Adipose tissue (tissue), 3 donors: Measurements from ENCODE around the gene TTC39B. TPM values are rescaled to one million over a fixed set of nuclear protein-coding genes. Genes with fewer than 3 reads are reported as not detected.

Experiments
- H3K27ac ChIP-seq: one replicate; pipeline ENCODE4 v1.5.1; 2013; ENCODE audit warnings: low read depth, low read length
- WGBS, 3 donors: extraction: QIAGEN DNeasy Blood & Tissue Kit; methylation state at CpG; one replicate each; pipeline ENCODE4 v1.1.7; 2013; 5-methylcytosine and 5-hydroxymethylcytosine counted together
- polyA plus RNA-seq, 3 donors: library from polyadenylated mRNA; stranded (reverse); fragments of 200-250 nt; gene quantifications; one replicate each; pipeline ENCODE4 v1.2.3, GENCODE V29; 2013
- donor health status: healthy with polysubstance abuse.
- donor health status: Bipolar disorder and iron deficiency.
- donor health status: healthy.

The TTC39B gene
- polyA plus RNA-seq, 3 donors: 1.2 to 2.1 (median 1.4) TPM

DNA sequence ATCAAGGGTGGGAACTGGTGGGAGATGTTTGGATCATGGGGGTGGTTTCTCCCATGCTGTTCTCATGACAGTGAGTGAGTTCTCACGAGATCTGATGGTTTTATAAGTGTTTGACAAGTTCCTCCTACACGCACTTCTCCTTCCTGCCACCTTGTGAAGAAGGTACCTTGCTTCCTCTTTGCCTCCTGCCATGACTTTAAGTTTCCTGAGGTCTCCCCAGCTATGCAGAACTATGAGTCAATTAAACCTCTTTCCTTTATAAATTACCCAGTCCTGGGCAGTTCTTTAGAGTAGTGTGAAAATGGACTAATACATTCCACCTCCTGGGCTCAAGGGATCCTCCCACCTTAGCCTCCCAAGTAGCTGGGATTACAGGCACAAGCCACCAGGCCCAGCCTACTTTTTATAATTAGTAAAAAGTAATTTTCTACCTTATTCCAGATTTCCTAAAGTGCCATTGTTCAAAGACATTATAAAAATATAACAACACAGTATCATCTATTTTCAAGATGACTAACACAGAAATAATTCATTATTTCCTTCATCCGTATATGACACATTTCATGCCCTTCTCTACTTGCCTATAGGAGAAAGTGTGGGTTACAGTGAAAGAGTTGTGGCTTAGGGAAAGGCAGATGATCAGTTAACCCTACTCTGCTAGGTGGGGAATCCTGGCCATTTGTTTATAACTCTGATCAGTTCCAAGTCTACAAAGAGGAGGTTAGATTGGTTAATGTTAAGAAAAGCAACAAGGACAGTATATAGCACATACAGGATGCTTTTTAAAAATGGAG is 99.9 kb downstream of the TTC39B start:
- 72 to 93% (median 78%) methylated on average over 3 of the region's 3 CpGs for WGBS, 3 donors
- H3K27ac ChIP-seq: no peak overlapping the region

DNA sequence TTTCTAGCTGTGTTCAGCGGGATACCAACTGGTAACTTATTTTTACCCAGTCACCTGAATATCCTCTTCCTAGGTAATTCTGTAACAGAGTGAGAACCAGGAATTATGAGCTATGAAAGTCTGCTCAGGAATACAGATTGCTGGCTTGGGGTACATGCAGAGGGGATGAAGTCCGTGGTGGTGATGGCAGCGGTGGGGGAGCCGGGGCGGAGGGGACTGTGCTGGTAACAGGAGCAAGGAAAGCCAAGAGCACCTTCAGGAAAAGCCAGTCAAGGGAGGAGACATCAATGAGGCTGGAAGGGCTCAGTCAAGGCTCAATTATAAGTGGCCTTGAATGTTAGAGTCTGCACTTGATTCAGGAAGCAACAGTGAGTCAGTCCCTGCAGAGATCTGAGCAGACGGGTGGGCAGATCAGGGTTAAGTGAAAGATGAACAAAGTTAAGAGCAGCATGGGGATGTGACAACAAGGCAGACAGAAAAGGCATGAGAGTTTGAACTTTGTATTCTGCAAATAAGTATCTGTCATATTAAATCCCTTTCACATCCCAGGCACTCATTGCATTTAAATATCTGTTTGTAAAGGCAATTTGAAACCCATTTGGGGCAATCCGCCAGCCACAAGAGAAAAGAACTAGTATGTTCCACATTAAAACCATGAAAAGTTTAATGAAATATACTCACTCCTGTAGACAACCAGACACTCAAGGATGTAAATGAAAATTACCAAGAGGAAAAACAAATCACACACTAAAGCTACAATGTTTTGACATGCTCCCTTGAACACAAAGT is 101.2 kb downstream of the TTC39B start:
- WGBS, 3 donors: 87 to 92% (median 87%) methylated on average over 7 of the region's 7 CpGs
- no peak overlapping the region for H3K27ac ChIP-seq

DNA sequence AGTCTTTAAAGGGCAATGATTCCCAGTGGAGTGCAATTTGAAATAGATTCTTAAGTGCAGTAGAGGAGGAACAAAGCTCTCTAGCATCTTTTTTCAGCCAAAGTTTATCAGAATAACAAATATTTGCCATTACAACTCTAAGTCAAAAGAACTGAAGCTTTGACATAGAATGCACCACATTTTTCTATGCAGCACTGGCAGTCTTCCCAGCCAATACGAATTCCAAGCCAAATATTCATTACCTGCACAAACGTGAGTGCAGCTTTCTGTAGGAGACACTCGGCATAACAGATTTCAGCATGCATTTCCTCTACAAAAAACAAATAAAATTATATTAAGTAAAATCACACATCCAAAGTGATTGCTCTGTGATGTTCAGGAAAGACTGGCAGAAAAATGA is 103.4 kb downstream of the TTC39B start:
- 26 to 77% (median 71%) methylated on average over 3 of the region's 3 CpGs for WGBS, 3 donors
- H3K27ac ChIP-seq: no peak overlapping the region

DNA sequence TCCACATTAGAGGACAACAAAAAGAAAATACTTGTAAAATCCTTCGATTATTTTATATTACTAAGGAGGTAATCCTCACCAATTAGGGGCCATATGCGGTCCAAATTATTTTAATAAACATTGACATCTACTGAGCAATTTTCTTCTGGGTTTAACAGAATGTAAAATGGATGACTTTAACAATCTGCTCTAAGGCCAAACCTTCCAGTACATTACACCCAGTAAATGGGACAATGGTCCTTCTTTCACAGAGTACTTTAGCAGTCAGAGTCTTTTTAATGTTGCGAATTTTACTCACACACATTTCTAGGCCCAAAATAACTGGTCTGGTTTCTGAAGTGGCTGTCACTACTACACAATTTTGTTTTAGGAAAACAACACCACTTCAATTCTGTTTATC is 106.9 kb downstream of the TTC39B start:
- WGBS, 3 donors: 94 to 98% (median 96%) methylated on average over 3 of the region's 3 CpGs

DNA sequence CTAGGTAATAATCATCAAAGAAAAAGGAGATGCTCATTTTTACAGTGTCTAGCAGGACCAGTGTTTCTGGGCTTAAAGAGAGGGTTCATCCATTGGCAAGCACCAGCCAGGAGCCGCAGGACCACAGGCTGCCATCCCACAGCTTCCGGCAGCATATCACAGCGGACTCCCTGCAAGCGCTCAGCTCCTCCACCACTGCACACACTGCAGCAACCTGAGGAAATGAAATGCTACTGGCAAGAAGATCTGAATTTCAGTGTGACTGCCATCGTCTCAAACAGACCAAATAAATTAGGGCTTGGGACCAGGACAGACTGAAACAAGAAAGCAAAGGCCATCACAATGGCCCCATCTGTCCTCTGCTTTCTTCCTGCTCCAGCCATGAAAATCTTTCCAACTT is 114.2 kb downstream of the TTC39B start:
- WGBS, 3 donors: 94 to 96% (median 94%) methylated on average over 5 of the region's 5 CpGs
- H3K27ac ChIP-seq: no peak overlapping the region

More for the DNA sequence above, 106.9 kb downstream of the TTC39B start:
- H3K27ac ChIP-seq: no peak overlapping the region

DNA sequence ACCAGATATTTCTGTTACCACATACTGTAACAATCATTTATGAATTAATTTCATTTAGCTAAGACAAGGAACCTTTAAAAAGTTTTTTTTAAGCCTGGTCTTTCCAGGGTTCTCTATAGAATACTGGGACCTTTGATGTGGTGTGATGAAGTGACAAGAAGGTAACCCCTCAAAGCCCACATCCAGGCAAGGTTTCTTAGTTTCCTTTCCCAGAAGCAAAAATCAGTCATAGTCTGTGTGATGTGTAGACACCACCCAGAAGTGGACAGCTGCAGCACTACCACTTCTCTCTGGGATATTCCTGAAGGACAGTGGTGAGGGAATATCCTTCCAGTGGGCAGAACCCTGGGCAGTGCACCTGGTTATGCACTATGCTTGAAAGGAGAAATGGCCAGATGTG is 115.6 kb downstream of the TTC39B start:
- H3K27ac ChIP-seq: no peak overlapping the region

DNA sequence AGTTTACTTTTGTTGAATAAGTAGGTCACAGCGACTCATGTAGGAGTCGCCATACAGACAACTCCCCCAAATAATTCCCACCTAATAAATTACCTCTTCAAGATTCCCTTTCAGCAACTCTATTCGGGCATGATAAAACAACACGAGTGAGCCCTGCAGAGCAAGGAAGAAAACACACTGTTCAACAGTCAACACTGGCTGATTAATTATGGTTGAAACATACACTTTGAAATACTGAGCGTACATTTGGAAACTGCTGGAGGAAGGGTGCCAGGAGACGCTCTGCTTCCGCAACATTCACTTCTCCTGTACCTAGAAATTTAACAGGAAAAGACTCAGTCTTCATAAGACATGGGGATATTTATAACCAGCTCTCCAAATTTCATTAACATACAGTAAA is 117.5 kb downstream of the TTC39B start:
- 70 to 76% (median 71%) methylated on average over 7 of the region's 7 CpGs for WGBS, 3 donors
- no peak overlapping the region for H3K27ac ChIP-seq

DNA sequence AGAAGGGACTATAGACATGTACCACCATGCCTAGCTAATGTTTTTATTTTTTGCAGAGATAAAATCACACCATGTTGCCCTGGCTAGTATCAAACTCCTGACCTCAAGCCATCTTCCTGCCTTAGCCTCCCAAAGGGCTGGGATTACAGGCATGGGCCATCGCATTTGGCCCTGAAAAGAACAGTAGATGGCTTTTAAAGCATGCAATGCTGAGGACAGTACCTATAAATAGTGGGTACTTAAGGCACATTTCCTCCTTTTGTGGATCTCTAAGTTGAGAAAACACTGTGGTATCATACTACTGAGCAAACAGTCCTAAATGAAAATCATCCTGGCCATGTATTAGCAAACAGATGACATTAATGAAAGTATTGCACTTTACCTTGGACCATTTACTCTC is 119.4 kb downstream of the TTC39B start:
- H3K27ac ChIP-seq: no peak overlapping the region
- WGBS, 3 donors: 73 to 81% (median 75%) methylated on average over 1 of the region's 1 CpG

DNA sequence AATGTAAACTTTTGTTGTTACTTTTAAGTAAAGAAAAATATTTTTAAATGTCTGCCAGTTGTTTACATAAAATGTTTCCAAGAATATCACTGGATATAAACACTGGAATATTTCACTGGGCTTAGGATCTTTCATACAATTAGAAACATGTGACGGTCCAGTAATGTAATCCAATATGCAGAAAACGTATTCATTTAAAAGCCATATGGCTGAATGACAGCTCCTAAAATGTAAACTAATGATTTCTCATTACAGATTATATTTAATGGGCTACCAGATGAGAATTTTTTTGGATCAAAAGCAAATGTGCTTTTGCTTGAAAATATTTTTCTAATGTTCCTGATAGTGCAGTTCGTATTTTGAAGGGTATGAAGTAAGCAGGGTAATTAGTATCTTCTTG is 124.3 kb downstream of the TTC39B start:
- WGBS, 3 donors: 60 to 64% (median 64%) methylated on average over 3 of the region's 3 CpGs
- H3K27ac ChIP-seq: no peak overlapping the region

DNA sequence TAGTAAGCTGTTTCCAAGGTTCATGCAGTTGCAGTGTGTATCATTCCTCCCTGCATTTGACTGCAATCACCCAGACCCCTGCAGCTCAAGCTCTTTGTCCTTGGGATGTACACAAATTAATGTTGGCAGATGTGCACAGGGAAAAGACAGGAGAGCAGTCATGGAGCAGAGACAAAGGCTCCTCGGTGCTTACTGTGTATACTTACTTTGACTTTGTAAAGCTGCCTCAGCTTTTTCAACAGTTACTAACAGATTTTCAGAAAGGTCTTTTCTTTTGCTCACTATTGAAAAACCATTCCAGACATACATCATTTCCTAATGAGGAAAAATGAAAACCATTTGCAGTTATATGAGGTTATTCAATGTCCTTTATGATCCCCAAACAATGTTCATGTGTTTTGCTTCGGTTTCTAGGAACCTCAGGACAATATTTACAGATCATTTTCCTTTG is 124.9 kb downstream of the TTC39B start:
- H3K27ac ChIP-seq: no peak overlapping the region
- WGBS, 3 donors: 66 to 81% (median 79%) methylated on average over 2 of the region's 2 CpGs

DNA sequence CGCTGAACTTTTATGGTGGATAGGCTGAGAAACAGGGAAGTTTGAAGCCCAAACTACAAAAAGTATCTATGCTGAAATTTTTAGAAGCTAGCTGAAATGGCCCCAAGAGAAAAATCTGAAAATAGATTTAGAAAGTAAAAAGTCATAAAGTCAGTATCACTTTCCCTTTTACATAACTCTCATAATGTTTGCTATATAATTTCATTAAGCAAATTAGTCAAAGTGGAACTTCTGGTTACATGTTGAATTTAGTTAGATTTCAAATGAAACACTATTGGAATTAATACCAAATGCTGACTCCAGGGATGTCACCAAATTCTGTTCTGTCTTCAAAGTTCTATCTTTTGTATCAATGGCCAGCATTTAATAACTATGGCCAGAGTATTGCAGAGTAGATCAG is 126.9 kb downstream of the TTC39B start:
- no peak overlapping the region for H3K27ac ChIP-seq
- WGBS, 3 donors: 87 to 100% (median 95%) methylated on average over 1 of the region's 1 CpG

DNA sequence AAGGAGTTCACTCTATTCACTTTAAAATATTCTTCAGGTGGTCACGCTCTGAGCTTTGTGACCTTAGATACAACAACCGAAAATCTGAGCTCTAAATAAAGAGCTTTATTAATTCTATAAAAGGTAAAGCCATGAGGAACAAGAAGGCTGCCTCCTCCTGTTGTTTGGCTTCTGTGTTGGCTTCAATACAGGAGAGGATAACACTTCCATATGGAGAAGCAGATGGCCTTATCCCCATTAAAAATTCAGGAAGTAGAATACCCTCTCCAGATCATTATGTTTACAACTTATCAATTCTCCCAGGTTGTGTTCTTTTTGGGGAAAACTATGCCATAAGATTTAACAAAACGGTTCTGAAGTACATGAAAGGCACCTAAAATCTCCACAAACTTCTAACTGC is 128.4 kb downstream of the TTC39B start:
- WGBS, 3 donors: 94 to 98% (median 97%) methylated on average over 3 of the region's 3 CpGs
- no peak overlapping the region for H3K27ac ChIP-seq

DNA sequence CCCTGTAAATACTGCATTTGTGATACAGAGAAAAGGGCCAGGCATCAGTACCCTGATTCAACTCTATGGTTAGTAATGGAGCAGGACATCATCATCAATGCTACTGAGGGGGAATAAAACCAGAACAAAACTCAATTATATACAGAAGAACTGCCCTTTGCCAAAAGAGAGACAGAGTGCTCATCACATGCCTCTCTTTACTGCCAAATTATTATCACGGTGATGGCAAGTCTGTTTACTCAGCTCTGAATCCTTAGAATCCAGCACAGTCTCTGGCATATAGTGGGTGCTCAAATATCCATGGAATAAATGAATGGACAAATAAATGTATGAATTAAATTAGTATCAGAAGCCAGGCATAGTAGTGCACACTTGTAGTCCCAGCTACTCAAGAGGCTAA is 130.2 kb downstream of the TTC39B start:
- no peak overlapping the region for H3K27ac ChIP-seq
- 75 to 93% (median 83%) methylated on average over 1 of the region's 1 CpG for WGBS, 3 donors

DNA sequence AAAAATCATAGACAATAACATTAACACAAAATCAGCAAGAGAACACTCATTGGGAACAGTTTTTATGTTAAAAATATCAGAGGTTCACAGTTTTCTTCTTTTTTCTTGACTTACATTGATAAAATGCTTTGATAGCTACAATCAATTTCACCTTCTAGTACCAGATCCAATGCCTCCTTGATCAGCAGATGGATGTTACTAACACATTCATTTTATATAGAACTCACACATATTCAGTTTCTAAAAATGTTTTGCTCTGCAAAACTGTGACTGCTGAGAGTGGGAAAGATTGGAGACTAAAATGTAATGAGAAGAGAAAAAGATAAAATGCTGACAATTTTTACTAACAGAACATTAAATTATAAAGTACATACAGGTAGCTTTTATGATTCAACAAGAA is 143.1 kb downstream of the TTC39B start:
- H3K27ac ChIP-seq: no peak overlapping the region

DNA sequence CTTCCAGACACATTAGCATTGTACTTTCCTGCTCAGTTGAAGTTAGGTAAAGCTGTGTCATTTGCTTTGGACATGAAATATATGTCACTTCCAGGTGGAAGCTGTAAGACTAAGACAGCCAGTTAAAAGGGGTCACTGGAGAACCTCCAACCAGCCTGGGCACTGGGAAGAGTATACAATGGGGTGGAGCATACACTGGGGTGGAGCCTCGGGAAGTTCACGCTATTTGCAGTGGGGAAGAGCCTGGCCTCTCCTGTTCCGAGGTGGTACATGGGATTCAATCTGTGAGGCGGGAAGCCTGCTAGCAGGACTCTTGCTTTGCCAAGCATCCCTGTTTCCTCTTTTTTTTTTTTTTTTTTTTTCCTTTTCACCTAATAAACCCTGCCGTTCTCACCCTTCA is 145.3 kb downstream of the TTC39B start:
- WGBS, 3 donors: 80 to 83% (median 80%) methylated on average over 5 of the region's 5 CpGs
- H3K27ac ChIP-seq: no peak overlapping the region

DNA sequence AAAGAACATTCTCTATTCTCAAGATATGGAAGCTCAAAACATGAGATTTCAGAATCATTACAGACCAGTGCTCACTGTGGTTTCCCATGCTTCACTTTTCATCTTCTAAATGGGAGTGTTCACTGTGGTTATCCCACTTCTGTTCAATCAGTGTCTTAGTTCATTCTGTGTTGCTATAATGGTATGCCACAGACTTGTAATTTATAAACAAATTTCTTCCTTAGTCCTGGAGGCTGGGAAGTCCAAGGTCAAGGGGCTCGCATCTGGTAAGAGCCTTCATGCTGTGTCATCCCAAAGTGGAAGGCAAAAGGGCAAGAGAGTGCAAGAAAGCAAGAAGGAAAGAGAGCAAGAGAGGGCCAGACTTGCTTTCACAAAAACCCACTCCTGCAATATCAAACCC is 146.3 kb downstream of the TTC39B start:
- WGBS, 3 donors: 84 to 88% (median 84%) methylated on average over 1 of the region's 1 CpG
- H3K27ac ChIP-seq: no peak overlapping the region

DNA sequence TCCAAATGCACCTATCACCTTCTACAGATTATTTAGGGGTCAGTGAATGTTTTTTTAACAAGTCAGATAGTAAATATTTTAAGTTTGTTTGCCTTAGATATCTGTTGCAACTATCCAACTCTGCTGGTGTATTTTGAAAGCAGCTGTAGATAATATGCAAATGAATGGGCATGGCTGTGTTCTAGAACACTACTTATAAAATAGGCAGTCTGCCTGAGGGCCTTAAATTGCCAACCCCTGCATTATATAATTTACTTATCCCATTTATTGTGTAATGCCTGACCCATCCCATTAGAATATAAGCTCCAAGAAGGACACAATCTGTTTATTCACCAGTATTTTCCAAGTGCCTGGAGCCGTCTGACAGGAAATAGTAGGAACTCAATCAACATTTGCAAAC is 149.0 kb downstream of the TTC39B start:
- 88 to 97% (median 94%) methylated on average over 1 of the region's 1 CpG for WGBS, 3 donors
- no peak overlapping the region for H3K27ac ChIP-seq

DNA sequence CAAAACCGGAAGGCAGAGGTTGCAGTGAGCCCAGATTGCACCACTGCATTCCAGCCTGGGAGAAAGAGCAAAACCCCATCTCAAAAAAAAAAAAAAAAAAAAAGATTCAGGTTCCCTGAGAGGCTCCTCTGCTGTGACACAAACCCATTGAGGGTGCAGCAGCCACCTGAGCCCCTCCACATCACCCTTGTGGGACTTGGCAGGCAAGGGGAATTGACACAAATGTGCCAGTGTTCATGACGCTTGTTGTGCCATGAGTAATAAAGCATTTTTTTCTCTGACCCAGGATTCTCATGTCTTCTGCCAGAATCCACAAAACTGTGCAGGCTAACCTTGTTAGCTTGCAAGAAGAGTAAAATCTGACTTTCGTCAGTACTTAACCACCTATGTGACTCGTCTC is 149.6 kb downstream of the TTC39B start:
- WGBS, 3 donors: 58 to 66% (median 61%) methylated on average over 4 of the region's 4 CpGs
- no peak overlapping the region for H3K27ac ChIP-seq

DNA sequence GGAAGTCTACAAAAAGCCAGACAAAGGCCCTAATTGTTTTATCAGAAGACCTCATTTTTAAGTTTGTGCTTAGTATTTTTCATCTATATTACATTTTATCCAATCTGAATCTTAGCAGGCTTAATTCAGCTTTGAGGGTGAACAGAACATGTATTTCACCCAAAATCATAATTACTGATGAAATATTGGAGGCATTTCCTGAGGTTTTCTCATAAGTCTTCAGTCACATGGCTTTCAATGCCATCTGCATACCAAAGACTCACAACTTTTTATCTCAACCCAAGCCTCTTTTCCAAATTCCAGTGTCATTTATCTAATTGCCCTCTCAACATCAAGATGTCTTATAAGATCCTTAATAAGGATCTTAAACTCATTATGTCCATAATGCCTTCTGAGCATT is 150.8 kb downstream of the TTC39B start:
- H3K27ac ChIP-seq: no peak overlapping the region

DNA sequence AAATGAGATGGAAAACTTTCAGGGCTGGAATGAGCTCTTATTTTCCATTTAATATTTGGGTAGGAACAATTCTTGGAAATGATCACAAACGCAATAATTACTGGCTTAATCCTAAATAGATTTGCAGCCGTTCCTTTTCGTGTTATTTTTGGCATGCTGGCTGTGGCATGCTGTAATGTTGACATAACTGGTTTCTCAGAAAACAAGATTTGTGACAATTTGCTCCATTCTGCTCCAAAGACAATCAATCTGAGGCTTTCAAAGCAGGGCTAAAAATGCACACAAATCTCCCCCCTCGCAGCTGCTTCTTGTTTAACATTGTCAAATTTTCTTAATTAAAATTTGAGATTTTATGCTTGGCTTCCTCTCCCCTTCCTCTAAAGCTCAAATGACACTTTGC is 151.2 kb downstream of the TTC39B start:
- 3 to 12% (median 10%) methylated on average over 4 of the region's 4 CpGs for WGBS, 3 donors
- no peak overlapping the region for H3K27ac ChIP-seq
